ENCODE measurements around the gene MRE11.
"Not testable (repeated sequence)": the region's sequence is repeated elsewhere in the genome, so short reads cannot be mapped to it uniquely, and the experiment has no call there.

Gene MRE11

GRCh38 chr11:94424011-94424410 is 69.6 kb downstream of the MRE11 start:
- no peak for DNase-seq (ENCODE audit: low read depth, low spot score)

DNA sequence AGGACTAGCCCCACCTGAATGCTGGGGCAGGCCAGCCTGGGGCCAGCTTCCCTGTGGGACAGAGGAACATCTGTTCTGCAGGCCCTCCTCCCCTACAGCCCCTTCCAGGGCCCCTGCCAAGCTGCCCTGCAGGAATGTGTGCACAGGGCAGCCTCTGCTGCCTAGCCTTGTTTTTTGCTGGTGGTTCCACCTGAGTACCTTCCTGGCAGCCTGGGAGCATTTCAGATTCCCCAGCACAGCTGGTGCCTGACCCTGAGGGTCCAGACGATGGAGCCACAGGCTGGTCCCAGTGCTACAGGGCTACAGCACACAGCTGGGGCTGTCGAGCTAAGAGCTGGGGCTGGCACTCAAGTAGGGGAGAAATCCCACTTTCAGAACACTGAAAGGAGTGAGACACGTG is 70.1 kb downstream of the MRE11 start:
- DNase-seq (ENCODE audit: low read depth, low spot score) = no peak

GRCh38 chr11:94418123-94418765 is 75.4 kb downstream of the MRE11 start:
- no peak for DNase-seq (ENCODE audit: low read depth, low spot score)

- DNase-seq (ENCODE audit: low read depth, low spot score) = no peak
These were observed 76.2 kb downstream of the MRE11 start for GRCh38 chr11:94417386-94417987.

DNA sequence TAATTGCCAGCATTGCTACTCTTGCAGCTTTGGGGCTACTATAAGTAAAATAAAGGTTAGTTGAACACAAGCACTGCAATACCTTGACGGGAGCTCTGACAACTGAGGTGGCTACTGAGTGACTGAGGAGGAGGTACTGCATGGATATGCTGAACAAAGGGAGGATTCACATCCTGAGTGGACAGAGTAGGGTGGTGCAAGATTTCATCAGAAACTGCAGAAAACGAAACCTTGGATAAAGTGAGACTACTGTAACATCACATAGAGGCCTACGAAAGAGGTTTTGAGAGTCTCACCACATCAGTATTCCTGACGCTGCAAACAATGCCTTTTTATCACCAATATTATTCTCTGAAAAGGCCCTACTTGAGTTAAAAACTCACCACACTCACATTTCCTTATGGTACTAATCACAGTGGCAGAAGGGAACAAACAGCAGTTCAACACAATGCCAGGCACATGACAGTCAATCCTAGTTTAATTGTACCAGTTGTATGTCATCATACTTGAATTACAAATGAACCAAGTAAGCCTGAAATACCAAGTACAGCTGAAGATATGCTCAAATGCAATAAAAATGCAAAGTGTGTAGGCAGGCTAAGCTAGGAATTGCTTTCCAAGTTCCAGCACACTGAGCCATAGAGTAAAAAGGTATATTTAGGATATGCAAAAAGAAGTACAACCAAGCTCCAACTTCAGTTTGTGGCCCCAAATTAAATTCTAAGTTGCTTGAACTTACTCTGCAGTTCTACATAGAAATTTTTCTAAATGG is 88.4 kb downstream of the MRE11 start:
- no peak for DNase-seq (ENCODE audit: low read depth, low spot score)

DNA sequence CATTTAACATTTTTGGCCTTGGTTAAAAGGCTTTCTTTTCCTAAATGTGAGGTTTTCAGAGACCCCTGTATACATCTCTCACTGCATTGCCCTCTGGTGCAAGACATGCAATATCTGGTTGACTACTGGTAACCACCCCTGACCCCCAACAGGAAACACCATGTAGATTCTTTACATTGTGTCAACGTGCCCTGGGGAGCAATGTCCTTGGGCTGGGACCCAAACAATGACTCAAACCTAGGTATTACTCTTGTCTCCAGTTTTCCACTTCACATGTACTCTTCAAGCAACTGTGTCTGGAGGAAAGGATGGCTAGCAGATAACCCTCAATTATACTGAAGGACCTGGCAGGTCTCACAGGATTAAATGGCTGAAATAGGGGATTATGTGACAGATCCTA is 91.3 kb downstream of the MRE11 start:
- no peak for DNase-seq (ENCODE audit: low read depth, low spot score)

GRCh38 chr11:94401773-94402265 is 91.8 kb downstream of the MRE11 start:
- DNase-seq (ENCODE audit: low read depth, low spot score) = no peak

- DNase-seq (ENCODE audit: low read depth, low spot score) = no peak
These were observed 92.5 kb downstream of the MRE11 start, which contains the start of gene GPR83 for GRCh38 chr11:94400839-94401772. Gene GPR83, minus strand, starts transcription at chr11:94401419. Its CDS starts 172 bp downstream, at chr11:94401247.

- DNase-seq (ENCODE audit: low read depth, low spot score) = no peak
These were observed 93.2 kb downstream of the MRE11 start for GRCh38 chr11:94400457-94400838.

DNA sequence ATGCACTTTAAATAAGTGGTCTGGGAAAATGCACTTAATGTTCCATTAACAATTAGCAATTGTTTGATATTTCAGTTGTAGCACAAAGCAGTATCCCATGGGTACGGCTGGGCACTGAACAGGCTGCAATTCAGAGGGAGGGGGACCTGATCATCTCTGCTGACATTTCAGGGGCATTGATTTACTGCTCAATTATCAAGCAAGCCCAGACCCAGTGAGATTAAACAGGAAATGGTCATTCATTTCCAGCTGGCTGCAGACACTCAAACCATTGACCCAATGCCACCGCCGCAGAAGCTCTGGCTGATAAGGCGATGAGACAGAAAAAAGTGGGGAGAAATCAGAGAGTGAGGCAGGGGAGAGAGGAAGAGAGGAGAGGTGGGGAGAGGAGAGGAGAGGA is 93.6 kb downstream of the MRE11 start:
- no peak for DNase-seq (ENCODE audit: low read depth, low spot score)

DNA sequence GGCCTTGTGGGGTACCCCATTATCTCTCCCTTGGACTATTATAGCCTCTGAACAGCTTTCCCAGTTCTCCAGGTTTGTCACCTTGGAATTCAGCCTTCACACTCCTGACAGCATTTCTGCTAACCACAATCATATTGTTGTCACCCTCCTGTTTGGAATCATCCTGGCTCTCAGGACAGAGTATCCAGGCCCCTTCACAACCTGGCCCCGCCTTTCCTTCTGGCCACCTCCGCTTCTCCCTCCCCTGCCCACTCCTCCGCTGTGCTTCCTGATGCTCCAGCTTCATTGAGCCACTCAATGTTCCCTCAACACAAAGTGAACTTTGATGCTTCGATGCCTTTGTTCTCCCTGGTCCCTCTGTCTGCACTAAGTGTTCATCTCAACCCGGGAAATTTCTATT is 95.5 kb downstream of the MRE11 start:
- DNase-seq (ENCODE audit: low read depth, low spot score) = no peak

DNA sequence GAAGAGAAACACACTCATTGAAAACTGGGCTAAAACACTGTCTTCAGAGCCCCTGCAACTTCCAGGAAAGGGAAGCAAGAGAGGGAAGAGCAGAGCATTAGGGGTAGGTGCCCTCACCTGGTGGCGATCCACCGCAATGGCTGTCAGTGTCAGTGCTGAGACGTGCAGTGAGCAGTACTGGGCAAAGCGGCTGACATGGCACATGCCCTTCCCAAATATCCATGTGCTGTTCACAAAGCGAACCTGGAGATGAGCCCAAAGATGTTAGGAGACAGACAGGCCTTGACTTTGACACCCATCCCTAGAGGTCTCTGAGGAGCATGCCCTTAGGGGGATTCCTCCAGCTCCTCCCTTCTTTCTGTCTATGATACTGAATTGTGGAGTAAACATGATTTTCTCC is 97.4 kb downstream of the MRE11 start:
- DNase-seq (ENCODE audit: low read depth, low spot score) = no peak

DNA sequence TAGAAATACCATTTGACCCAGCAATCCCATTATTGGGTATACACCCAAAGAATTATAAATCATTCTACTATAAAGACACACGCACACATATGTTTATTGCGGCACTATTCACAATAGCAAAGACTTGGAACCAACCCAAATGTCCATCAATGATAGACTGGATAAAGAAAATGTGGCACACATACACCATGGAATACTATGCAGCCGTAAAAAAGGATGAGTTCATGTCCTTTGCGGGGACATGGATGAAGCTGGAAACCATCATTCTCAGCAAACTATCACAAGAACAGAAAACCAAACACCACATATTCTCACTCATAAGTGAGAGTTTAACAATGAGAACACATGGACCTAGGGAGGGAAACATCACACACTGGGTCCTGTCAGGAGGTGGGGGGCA is 101.7 kb downstream of the MRE11 start:
- DNase-seq (ENCODE audit: low read depth, low spot score) = not testable (repeated sequence)

- DNase-seq (ENCODE audit: low read depth, low spot score) = no peak
These were observed 114.0 kb downstream of the MRE11 start for GRCh38 chr11:94379613-94380012.

DNA sequence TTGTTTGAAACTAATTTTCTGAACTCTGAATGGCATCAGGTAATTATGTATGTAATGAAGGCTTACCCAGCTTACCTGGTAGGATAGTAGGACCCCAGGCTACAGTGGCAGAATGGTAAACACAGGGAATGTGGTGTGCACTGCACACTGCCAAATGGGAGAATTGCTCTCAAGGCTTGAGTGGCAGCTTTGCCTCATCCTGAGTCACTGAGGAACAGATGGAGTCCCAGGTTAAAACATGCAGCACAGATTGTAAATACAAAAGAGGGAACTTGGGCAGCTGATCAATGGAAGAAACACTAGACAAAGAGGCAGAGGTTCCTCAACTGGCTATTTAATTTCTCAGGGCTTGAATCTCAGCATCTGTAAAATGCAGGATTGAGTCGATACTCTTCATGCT is 116.8 kb downstream of the MRE11 start:
- DNase-seq (ENCODE audit: low read depth, low spot score) = no peak

DNA sequence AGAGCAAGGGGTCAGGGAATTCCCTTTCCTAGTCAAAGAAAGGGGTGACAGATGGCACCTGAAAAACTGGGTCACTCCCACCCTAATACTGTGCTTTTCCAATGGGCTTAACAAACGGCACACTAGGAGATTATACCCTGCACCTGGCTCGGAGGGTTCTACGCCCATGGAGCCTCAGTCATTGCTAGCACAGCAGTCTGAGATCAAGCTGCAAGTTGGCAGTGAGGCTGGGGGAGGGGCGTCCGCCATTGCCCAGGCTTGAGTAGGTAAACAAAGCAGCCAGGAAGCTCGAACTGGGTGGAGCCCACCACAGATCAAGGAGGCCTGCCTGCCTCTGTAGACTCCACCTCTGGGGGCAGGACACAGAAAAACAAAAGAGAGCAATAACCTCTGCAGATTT is 123.1 kb downstream of the MRE11 start:
- DNase-seq (ENCODE audit: low read depth, low spot score) = not testable (repeated sequence)

All from activated naive CD8-positive, alpha-beta T cell treated with anti-CD3 and anti-CD28 coated beads, Interleukin-2, amount 50 U/mL, for 16 hours (primary cell).